GM19238 (cell line): Measurements from ENCODE around the gene GID8.

Experiments
- DNase-seq: peaks from one replicate; pipeline ENCODE4 v3.0.0; 2011; ENCODE audit warnings: low spot score; ENCODE audit not compliant: insufficient read length

GID8 gene

DNA sequence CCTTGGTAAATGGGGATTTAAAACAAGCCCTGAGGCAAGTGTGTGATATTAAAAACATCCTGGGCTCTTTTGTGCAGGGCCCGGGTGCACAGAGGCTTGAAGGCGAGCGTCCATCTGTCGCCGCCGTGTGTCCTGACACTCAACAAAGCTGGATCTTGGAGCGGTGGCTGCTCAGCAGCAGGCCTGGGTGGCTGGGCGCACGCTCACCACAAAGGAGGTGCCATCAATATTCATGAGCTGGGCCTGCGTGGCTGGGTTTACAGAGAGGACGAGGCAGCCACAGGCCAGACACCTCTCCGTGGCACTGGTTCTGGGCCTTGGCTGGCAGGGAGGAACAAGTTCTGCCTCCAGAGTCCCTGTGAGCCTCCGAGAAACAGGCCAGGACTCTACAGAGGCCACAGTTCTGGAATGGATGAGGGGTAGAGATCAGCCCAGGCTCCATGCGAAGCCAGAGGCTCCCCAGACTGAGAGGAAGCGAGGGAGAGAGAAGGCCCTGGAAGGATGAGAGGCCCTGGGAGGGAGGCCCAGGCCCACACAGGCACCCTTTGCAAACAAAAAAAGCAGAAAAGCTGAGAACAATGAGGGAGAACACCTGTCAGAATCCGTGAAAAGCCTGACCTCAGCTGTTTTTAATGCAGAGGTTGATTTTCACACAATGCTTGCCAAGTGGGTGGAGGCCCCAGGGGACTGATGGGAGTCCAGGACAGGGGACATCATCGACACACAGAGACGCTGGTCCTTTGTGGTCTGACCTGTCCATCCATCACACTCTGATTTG is 46.9 kb downstream of the GID8 start:
- no peak for DNase-seq

- DNase-seq = no peak
Measured at GRCh38 chr20:62985444-62985778, 47.5 kb downstream of the GID8 start.

- no peak for DNase-seq
Measured at GRCh38 chr20:62986257-62986800, 48.4 kb downstream of the GID8 start.

- no peak for DNase-seq
Measured at GRCh38 chr20:62987114-62987513, 49.2 kb downstream of the GID8 start.

DNA sequence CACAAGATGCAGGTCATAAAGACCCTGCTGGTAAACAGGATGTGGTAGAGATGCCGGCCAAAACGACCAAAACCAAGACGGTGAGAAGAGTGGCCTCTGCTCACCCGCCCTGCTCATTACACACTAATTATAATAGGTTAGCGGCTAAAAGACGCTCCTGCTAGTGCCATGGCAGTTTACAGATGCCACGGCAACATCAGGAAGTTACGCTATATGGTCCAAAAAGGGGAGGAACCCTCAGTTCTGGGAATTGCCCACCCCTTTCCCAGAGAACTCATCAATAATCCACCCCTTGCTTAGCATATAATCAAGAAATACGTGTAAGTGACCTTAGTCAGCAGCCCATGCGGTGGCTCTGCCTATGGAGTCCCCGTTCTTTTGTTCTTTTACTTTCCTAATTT is 51.3 kb downstream of the GID8 start:
- no peak for DNase-seq

- no peak for DNase-seq
Measured at GRCh38 chr20:62990306-62990825, 52.4 kb downstream of the GID8 start.

- DNase-seq = no peak
Measured at GRCh38 chr20:62991196-62991807, 53.4 kb downstream of the GID8 start.

DNA sequence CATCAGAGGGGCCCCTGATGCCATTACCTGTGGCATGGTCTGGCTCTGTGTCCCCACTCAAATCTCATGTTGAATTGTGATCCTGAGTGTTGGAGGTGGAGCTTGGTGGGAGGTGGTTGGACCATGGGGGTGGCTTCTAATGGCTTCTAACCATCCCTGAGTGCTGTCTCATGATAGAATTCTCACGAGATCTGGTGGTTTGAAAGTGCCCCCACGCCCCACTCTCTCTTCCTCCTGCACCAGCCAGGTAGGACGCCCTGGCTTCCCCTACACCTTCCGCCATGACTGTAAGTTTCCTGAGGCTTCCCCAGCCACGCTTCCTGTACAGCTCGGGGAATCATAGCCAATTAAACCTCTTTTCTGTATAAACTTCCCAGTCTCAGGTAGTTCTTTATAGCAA is 53.9 kb downstream of the GID8 start:
- no peak for DNase-seq

DNA sequence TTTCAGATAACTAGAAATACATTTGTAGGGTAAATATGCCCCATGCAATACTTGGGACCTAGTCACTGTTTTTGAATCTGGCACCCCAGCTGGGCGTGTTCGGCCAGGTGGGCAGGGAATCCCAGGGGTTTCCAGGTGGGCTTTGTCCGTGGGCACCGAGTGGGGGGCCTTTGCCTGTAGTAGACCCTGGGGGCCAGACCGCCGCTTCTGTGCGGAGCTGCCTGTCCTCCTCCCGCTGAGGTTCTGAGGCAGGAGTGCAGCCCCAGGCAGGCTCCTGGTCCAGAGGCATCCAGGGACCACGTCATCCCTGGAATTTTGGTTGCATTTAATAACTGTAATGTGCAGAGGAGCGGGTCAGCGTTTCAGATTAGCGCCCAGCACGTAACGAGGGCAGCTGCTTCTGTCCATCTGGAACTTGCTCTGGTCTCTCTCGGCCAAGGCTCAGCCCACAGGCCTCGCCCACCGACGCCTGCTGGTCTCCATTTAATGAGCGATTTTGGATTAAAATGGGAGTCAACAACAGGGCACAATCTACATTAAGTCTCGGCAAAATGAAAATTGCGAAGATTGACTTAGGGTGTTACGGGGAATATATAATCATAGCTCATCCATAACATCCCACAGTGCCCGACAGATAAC is 56.0 kb downstream of the GID8 start:
- no peak for DNase-seq

DNA sequence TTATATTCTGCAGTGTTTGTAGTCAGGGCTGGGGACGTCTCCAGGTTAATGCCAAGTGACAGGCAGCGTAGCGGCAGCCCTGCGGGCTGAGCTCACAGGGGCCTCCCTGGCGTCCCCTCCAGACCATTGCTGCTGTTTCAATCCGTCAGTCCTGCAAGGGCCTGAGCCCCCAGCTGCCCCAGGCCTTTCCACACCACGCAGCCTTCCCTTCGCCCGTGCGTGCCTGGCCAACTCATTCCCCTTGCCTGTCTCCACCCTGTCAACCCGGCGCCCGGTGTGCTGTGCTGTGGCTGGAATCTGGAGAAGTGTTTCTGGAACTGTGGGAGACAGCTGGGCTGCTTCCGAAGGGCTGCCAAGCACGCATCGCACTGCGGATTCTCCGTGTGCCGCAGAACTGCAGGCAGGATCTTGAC is 56.9 kb downstream of the GID8 start:
- DNase-seq = no peak

GRCh38 chr20:62995481-62995880 is 57.5 kb downstream of the GID8 start:
- DNase-seq = no peak

DNA sequence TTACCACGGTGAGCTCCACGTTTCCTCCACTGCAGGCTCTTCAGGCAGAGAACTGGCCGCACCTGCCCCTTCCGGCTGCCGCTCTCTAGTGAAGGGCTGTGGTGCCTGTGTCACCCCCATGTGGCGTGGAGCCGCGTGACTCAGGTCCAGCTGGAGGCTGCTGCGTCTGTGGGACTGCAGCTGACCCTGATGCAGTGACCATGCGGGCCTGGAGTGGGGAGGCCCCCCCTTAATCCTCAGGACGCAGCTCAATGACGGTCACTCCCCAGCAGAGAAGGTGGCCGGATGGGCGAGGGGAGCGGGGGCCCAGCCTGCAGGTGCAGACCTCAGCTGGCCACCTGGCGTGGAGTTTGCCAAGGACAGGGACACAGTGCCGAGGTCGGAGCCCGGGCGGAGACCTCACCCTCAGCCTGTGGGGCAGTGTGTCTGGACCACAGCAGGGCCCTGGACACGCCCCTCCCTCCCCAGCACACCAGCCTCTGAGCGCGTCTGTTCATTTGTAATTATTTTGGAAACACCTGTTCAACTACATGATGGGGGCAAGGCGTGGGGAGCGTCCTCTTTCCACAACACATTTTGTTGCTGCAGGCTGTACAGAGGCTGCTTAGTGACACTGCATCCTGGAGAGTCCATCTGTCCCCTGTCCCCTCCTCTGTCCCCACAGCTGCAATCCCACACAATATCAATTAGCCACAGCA is 58.1 kb downstream of the GID8 start:
- no peak for DNase-seq

DNA sequence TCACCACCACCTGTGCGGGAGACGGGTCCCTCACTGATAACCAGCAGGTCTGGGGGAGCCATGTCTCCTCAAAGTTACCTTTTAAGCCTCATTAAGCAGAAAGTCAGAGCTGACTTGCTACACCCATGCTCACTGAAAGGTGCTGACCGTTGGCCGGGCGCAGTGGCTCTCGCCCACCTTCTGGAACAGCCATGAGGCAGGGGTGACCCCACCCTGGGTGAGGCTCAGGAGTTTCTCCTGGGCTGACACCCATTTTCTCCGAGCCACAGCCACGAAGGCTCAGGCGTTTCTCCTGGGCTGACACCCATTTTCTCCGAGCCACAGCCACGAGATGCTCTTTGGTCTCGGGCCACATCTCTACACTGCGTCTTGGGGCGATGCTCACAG is 58.6 kb downstream of the GID8 start:
- DNase-seq = no peak

DNA sequence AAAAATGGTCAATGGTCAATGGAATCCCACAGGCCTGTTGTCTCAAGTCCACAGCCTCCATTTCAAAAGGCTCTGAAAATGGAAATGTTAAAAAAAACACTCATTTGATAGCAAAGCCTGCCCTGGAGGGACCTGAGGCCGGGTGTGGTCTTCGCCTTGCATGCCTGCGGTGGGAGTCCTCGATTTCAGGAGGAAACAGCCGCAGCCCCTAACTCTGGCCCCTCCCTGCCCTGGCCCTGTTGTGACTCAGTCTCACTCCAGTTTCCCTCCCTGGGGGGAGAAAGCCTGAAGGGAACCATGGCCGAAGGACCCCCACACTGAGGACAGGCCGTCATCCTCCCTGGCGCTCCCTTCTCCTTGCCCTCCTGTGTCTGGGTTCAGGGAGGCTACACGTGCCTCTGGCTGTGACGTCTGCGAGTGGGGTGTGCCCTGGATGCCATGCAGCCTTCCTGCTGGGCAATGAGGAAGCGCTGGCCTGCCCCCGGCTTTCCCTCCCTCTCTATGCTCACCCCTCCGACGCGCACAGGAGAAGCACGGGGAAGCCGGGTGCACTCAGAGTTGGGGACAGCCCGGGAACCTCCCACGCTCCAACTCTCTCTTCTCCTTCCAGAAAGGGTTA is 59.6 kb downstream of the GID8 start:
- no peak for DNase-seq
